ENCODE measurements around the gene DIO3.
"Not testable (repeated sequence)": the region's sequence is repeated elsewhere in the genome, so short reads cannot be mapped to it uniquely, and the experiment has no call there.

The DIO3 gene

DNA sequence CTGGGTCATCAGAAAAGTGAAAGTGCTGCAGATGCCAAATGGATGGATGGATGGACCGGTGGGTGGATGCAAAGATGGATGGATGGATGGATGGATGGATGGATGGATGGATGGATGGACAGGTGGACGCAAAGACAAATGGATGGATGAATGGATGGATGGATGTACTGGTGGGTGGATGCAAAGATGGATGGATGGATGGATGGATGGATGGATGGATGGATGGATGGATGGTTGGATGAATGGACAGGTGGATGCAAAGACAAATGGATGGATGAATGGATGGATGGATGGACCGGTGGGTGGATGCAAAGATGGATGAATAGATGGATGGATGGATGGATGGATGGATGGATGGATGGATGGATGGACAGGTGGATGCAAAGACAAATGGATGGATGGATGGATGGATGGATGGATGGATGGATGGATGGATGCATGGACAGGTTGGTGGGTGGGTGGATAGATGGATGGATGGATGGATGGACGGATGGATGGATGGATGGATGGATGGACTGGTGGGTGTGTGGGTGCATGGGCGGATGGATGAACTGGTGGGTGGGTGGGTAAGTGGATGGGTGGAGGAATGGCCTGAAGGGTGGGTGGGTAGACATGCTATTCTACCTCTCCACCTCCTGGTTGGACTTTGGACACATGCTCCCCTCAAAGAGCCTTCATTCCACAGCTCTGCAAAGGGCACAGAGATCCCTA, 10.9 kb upstream of the DIO3 start:
- not testable (repeated sequence) for DNase-seq; H3K4me1 Mint-ChIP-seq; H3K36me3 Mint-ChIP-seq (ENCODE audit: low read depth); H3K4me3 Mint-ChIP-seq; ATAC-seq; H3K27ac Mint-ChIP-seq; H3K9me3 Mint-ChIP-seq
- peaks cover 10% of the 10 kb centered on the region for H3K27me3 Mint-ChIP-seq

DNA sequence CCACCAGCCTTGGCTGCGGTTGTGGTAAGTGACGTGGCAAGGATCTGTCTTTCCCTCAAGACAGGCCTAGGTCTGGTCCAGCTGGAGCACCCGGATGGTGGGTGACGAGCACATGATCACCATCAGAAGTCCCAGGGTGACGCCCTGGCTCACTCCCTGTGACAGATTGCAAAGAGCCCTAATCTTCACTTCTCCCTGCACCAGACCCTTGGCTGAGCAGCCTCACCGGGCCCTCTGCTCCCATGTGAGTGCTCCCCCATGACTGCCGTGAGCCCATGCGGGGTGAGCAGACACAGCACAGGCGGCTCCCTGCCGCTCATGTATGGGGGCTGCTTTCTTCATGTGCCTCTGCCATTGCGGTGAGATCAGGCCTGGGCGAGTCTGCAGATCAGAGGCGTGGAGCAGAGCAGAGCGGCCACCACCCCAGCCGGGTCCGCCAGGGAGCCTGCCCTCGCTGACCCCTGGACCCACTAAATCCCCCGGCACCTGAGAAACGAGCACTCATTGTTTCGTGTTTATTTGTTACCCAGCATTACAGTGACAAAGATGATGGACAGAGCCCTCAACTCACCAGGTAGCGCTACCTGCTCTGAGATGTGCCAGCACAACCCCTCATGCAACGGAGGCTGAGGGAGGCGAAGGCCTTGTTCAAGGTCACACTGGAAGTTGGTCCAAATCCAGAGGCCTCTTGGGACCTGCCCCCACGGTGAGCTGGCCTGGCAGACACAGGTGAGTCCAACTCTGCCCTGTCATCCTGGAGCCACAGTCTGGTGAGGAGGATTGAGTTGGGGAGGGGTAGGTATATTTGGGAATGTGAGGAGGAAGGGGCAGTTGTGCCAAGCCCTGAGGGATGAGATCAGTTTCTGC, 9.3 kb upstream of the DIO3 start:
- no peaks in the 10 kb centered on the region for H3K9me3 Mint-ChIP-seq
- peaks cover 8% of the 10 kb centered on the region for H3K27me3 Mint-ChIP-seq
- no peak for DNase-seq
- ATAC-seq: no peak
- no peak overlapping the region for H3K27ac Mint-ChIP-seq
- H3K4me1 Mint-ChIP-seq: no peaks in the 10 kb centered on the region
- H3K4me3 Mint-ChIP-seq: no peak overlapping the region
- no peaks in the 10 kb centered on the region for H3K36me3 Mint-ChIP-seq (ENCODE audit: low read depth)

DNA sequence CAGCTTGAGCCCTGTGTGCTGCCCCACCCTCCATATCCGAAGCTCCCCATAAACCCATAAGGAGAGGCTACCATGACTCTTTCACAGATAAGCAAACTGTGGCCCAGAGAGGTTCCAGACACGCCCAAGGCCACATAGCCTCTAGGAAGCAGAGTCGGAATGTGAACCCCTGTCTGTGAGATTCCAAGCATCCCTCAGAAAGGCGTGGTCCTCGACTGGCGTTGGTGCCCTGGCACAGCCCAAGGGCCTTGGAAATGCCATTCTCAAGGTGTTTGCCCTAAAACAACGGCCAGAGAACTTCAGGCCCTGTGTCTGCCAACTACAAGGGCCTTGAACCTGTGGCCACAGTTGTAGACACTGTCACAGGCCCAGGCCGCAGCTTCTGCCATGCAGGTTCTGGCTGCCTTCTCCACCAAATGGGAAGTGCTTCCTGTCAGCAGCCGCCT, 8.5 kb upstream of the DIO3 start:
- Mint-ChIP-seq H3K4me3 (no peak overlapping the region), H3K36me3 (ENCODE audit: low read depth) (no peaks in the 10 kb centered on the region), H3K27ac (no peak overlapping the region), H3K9me3 (no peaks in the 10 kb centered on the region), H3K4me1 (no peaks in the 10 kb centered on the region), H3K27me3 (peaks cover 14% of the 10 kb centered on the region)
- DNase-seq: no peak
- ATAC-seq: no peak

DNA sequence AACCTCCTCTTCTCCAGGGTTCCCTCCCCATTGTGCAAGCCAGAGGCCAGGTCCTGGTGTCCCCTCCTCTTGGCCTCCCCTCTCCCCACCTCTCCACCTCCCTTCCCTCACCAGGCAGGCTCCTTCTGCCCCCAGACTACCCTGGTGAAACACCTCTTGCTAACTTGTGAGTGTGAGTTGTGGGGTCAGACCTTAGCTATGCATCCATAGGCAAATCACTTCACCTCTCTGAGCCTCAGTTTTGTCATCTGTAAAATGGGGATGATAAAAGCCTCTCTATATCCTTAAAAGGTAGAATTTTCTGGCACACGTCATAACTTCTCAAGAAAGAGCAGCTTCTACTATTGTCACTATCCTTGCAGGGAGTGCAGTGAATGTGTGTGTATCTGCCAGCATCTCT, 7.9 kb upstream of the DIO3 start:
- Mint-ChIP-seq H3K27ac (no peak overlapping the region), H3K4me3 (no peak overlapping the region), H3K9me3 (no peaks in the 10 kb centered on the region), H3K4me1 (no peaks in the 10 kb centered on the region), H3K27me3 (peaks cover 16% of the 10 kb centered on the region), H3K36me3 (ENCODE audit: low read depth) (no peaks in the 10 kb centered on the region)
- no peak for ATAC-seq
- DNase-seq: no peak

DNA sequence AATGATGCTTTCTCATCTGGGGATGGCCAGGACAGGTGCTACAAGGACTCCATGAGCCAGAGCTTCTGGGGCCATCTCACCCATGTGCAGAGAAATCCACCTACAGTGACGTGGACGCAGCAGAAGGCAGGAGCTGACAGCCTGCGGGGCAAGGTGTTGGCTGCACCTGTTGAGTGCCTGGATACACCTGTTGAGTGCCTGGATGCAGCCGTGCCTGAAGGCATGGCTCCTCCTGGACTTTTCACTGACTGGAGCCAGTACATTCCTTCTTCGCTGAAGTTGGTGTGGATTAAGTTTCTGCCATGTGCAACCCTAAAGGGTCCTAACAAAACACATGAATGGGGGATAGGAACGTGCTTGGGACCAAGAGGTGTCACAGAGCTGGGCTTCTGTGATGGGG, 7.4 kb upstream of the DIO3 start:
- peaks cover 22% of the 10 kb centered on the region for H3K27me3 Mint-ChIP-seq
- DNase-seq (no peak), ATAC-seq (no peak)
- H3K27ac Mint-ChIP-seq: no peak overlapping the region
- H3K4me1 Mint-ChIP-seq: no peaks in the 10 kb centered on the region
- H3K36me3 Mint-ChIP-seq (ENCODE audit: low read depth): no peaks in the 10 kb centered on the region
- H3K9me3 Mint-ChIP-seq: no peaks in the 10 kb centered on the region
- no peak overlapping the region for H3K4me3 Mint-ChIP-seq

DNA sequence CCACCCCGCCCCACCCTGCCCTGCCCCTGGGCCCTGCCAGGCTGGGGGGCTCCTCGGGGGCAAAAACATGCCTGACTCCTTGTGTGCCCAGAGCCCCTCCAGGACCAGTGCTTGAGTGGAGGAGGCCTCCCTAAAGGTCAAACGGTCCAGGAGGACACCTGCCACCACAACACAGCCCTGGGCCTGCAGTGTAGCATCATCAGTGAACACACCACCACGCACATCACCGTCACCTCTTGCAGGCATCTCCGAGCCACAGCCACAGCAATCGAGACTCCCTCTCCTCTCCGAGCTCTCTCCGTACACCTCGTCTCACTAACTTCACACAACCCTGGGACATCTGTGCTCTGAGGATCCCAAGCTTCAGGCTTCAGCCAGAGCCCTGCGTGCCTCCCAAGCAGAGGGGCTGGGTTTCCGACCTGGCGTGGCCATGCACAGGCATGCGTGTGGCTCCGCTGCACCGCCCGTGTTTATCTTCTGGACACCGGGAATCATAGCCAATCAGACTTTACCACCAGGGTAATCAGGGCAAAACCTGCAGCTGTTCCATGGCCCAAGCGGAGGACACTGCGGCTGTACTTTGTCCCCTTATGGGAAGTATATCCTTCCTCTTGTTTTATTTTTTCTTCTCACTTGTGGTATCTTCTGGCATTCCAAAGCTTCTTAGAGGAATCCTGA, 6.2 kb upstream of the DIO3 start:
- Mint-ChIP-seq H3K36me3 (ENCODE audit: low read depth) (no peaks in the 10 kb centered on the region), H3K4me1 (no peaks in the 10 kb centered on the region), H3K9me3 (no peaks in the 10 kb centered on the region), H3K27ac (no peak overlapping the region), H3K4me3 (no peak overlapping the region), H3K27me3 (peaks cover 24% of the 10 kb centered on the region)
- ATAC-seq: no peak
- DNase-seq: no peak

DNA sequence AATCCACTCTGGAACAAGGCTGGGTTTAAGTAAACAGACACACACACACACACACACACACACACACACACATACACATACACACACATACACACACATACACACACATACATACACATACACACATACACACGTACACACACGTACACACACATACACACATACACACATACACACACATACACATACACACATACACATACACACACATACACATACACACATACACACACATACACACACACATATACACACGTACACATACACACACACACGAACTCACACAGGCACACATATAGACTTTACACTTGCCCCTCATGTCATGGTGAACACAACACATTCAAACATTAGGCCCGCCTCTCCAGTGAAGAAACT, 5.6 kb upstream of the DIO3 start:
- not testable (repeated sequence) for H3K36me3 Mint-ChIP-seq (ENCODE audit: low read depth); H3K9me3 Mint-ChIP-seq; H3K4me1 Mint-ChIP-seq; ATAC-seq; DNase-seq; H3K27ac Mint-ChIP-seq; H3K4me3 Mint-ChIP-seq
- H3K27me3 Mint-ChIP-seq: peaks cover 24% of the 10 kb centered on the region

DNA sequence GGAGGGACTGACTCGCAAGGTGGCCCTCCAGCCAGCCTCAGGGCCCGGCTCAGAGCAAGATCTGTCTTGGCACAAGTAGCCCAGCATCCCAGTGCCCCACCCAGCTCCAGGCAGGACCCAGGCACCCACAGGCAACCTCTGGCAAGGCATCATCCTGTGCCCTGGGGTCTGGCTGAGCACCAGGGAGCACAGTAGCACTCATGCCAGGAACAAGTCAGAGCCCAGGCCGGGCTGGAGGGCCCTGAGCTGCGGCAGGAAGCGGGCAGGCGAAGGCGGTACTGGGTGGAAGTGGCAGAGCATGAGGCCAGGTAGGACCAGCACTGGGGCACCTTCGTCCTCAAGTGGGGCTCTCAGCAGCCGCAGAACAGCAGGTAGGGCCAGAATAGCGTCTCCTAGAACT, 5.2 kb upstream of the DIO3 start:
- Mint-ChIP-seq H3K36me3 (ENCODE audit: low read depth) (no peaks in the 10 kb centered on the region), H3K27me3 (peaks cover 24% of the 10 kb centered on the region), H3K27ac (no peak overlapping the region), H3K4me1 (no peaks in the 10 kb centered on the region), H3K9me3 (no peaks in the 10 kb centered on the region), H3K4me3 (no peak overlapping the region)
- DNase-seq: no peak
- ATAC-seq: no peak

DNA sequence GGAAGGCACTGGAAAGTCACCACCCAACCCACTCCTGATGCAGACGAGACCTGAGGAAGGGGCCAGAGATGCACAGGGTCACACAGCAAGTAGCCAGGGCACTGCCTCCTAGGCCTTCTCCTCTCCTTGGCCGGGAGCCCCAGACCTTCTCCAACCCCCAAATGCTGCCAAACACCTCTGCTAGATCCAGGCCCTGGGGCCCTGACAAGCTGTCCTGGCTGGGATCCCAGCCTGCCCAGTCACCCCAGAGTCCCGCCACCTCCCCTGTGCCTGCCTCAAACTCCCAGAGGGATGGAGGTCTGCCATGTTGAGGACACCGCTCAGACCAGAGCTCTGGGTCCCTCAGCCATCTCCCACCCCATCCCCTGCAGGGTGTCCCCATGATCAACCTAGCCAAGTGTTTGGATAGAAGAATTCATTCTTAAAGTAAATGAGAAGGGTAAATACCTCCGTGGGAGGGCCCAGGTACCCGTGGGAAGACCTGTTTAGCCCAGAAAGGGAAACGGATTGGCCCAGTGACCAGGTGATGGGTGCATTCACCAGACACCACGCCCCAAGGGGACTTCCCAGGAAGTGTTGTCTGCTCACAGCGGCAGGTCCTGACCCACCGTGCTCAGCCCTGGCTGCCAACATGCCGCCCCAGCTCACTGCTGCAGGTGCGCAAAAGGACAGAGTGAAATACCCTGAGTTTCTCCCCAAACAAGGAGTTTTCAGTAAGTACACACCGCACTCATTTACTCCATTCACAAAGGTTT, 4.6 kb upstream of the DIO3 start:
- no peaks in the 10 kb centered on the region for H3K9me3 Mint-ChIP-seq
- DNase-seq (no peak), ATAC-seq (no peak)
- peaks cover 29% of the 10 kb centered on the region for H3K27me3 Mint-ChIP-seq
- H3K36me3 Mint-ChIP-seq (ENCODE audit: low read depth): no peaks in the 10 kb centered on the region
- no peak overlapping the region for H3K27ac Mint-ChIP-seq
- no peaks in the 10 kb centered on the region for H3K4me1 Mint-ChIP-seq
- H3K4me3 Mint-ChIP-seq: no peak overlapping the region

DNA sequence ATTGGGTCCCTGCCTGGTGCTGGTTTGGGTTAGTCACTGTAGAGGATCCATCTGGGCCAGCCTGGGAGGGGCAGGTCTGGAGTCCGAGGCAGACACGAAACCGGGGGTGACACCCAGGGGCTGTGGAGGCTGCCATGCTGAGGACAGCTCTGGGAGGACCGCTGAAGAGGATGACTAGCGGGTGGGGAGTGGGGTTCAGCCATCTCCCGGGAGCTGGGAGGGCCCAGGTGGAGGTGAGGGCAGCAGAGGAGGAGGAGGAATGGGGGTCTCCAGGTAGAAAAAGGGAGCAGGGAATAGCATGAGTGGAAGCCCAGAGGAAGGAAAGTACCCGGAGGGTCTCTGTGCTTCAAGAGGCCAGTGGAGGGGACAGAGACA, 4.0 kb upstream of the DIO3 start:
- peaks cover 35% of the 10 kb centered on the region for H3K27me3 Mint-ChIP-seq
- H3K27ac Mint-ChIP-seq: no peak overlapping the region
- no peaks in the 10 kb centered on the region for H3K9me3 Mint-ChIP-seq
- no peaks in the 10 kb centered on the region for H3K4me1 Mint-ChIP-seq
- H3K4me3 Mint-ChIP-seq: no peak overlapping the region
- peaks cover 3% of the 10 kb centered on the region for H3K36me3 Mint-ChIP-seq (ENCODE audit: low read depth)
- ATAC-seq (no peak), DNase-seq (no peak)

DNA sequence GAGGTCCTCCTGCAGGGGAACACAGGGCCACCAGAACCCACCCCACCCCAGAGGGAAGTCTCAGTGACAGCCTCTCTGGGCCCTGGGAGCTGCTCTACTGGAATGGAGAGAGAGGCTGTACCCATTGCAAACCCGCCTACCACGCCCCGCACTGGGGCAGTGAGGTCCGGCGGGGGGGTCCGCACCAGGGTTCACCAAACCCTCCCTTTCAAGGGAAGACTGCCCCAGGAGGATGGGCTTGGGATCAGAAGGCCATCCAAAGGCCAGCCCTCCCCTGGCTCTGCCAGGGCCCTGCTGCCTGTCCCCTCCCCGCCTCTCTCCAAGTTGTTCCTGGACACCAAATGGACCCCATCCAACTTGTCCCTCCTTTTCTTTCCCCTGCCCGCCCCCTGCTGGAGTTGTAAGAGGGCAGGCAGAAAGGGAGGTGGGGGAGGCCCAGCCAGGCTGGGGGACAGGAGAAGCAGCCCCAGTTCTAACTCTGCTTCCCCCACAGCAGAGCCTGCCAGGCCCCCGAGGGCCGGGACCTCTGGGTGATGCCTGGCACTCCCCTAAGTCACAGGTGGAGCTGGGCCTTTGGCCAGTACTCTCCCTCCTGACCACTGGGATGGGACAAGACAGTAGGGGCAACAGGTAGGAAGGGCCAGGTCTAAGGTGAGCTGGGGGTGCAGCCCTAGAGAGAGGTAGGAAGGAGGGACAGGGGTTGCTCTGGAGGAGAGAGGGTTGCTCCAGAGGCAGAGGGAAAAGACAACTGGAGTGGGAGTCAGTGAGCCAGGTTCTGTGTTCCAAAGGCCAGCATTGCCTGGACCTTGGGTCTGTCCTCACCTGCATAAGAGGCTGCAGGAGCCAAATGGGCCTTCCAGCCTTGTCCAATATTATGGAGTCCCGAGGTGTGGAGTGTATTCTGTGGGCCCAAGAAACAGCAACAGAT, 3.2 kb upstream of the DIO3 start:
- ATAC-seq: no peak
- DNase-seq: no peak
- H3K36me3 Mint-ChIP-seq (ENCODE audit: low read depth): peaks cover 3% of the 10 kb centered on the region
- no peak overlapping the region for H3K27ac Mint-ChIP-seq
- peaks cover 43% of the 10 kb centered on the region for H3K27me3 Mint-ChIP-seq
- H3K4me1 Mint-ChIP-seq: peaks cover 3% of the 10 kb centered on the region
- H3K4me3 Mint-ChIP-seq: no peak overlapping the region
- H3K9me3 Mint-ChIP-seq: no peaks in the 10 kb centered on the region

DNA sequence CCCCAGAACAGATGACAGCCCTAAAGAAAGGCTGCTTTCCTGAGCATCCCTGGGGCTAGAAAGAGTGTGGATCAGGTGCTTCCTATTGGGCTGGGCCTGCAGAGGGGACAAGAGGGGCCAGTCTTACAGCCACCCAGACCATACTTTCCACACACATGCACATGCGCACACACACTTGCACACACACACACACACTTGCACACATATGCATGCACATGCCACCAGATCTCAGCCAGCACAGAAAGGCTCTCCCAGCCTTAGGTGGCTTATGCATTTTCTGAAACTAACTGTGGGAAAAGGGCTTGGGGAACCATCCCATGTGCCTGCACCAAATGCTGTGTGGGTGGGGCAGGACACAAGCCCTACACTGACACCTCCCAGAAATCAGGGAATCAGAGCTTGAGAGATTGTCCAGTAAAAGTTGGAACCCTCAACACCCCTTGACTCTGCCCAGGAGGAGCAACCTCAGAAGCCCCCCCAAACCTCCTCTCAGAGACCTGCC, 2.5 kb upstream of the DIO3 start:
- peaks cover 3% of the 10 kb centered on the region for H3K4me1 Mint-ChIP-seq
- H3K4me3 Mint-ChIP-seq: no peak overlapping the region
- H3K36me3 Mint-ChIP-seq (ENCODE audit: low read depth): peaks cover 3% of the 10 kb centered on the region
- peaks cover 48% of the 10 kb centered on the region for H3K27me3 Mint-ChIP-seq
- no peak for ATAC-seq
- no peak overlapping the region for H3K27ac Mint-ChIP-seq
- H3K9me3 Mint-ChIP-seq: no peaks in the 10 kb centered on the region
- no peak for DNase-seq

DNA sequence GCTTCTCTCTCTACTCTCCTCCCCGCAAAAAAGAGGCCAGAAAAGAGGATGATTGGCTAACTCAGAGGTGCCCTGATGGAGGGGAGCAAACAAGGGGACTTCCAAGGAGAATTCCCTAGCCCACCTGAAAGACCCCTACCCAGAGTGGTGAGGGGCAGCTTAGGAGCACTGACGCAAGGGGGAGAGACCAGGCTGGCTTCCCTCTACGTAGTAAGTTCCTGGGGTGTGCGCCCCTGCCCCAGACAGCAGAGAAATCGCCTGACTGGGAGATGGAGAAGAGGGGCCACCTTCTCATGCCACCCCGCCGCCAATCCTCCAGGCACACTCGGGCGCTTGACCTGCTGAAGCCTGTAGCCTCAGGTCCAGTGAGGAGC, 2.1 kb upstream of the DIO3 start:
- peaks cover 3% of the 10 kb centered on the region for H3K4me1 Mint-ChIP-seq
- H3K27me3 Mint-ChIP-seq: peaks cover 49% of the 10 kb centered on the region
- DNase-seq (no peak), ATAC-seq (no peak)
- H3K4me3 Mint-ChIP-seq: no peak overlapping the region
- no peak overlapping the region for H3K27ac Mint-ChIP-seq
- H3K9me3 Mint-ChIP-seq: no peaks in the 10 kb centered on the region
- H3K36me3 Mint-ChIP-seq (ENCODE audit: low read depth): peaks cover 3% of the 10 kb centered on the region

Data from activated naive CD8-positive, alpha-beta T cell treated with anti-CD3 and anti-CD28 coated beads, Interleukin-2, amount 50 U/mL, for 24 hours (primary cell).